ENCODE results near the gene MAPK12. TPM values are rescaled to one million over a fixed set of nuclear protein-coding genes. Genes with fewer than 3 reads are reported as not detected.

The MAPK12 gene
- total and polyA plus RNA-seq, 12 donors: 10.6 to 23.0 (median 16.1) TPM

DNA sequence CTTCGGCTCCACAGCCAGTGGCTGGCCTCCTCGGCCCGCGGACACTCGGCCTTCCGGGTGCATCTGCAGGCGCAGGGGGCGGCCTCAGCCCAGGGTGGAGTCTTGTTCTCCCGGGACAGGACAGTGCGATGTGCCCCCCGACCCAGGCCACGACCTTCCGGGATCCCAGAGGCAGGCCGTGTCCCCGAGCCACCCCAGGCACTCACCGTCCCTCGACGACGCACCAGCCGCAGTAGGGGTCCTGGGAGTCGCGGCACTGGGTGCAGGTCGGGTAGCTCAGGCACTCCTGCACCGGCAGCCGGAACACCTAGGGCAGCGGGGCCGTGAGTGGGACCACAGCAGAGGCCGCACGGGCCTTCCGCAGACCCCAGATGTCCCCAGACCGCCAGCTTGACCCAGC is 26.2 kb upstream of the MAPK12 start:
- no peak for DNase-seq
- H3K4me3 ChIP-seq: no peak overlapping the region
- no peaks in the 10 kb centered on the region for H3K9me3 ChIP-seq
- WGBS, 2 donors: 94 to 96% methylated on average over 29 to 31 of the region's 31 CpGs
- TF ChIP-seq, protein P1, sequence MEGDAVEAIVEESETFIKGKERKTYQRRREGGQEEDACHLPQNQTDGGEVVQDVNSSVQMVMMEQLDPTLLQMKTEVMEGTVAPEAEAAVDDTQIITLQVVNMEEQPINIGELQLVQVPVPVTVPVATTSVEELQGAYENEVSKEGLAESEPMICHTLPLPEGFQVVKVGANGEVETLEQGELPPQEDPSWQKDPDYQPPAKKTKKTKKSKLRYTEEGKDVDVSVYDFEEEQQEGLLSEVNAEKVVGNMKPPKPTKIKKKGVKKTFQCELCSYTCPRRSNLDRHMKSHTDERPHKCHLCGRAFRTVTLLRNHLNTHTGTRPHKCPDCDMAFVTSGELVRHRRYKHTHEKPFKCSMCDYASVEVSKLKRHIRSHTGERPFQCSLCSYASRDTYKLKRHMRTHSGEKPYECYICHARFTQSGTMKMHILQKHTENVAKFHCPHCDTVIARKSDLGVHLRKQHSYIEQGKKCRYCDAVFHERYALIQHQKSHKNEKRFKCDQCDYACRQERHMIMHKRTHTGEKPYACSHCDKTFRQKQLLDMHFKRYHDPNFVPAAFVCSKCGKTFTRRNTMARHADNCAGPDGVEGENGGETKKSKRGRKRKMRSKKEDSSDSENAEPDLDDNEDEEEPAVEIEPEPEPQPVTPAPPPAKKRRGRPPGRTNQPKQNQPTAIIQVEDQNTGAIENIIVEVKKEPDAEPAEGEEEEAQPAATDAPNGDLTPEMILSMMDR (IDR thresholded peaks at IDR 0.05): no peak
- peaks cover 3 to 11% (median 5%) of the 10 kb centered on the region in 9 donors for H3K4me1 ChIP-seq
- no peaks in the 10 kb centered on the region for H3K27me3 ChIP-seq
- intact Hi-C loops (cut with DNase I): loop anchor here in 1 of 10 donors (5.0 kb wide), 1 partner anchor 35 kb away; no protein-coding TSS in a partner anchor
- H3K27ac ChIP-seq: no peak overlapping the region
- peaks cover 4 to 91% (median 56%) of the 10 kb centered on the region in 9 donors for H3K36me3 ChIP-seq
- ATAC-seq: no peak

DNA sequence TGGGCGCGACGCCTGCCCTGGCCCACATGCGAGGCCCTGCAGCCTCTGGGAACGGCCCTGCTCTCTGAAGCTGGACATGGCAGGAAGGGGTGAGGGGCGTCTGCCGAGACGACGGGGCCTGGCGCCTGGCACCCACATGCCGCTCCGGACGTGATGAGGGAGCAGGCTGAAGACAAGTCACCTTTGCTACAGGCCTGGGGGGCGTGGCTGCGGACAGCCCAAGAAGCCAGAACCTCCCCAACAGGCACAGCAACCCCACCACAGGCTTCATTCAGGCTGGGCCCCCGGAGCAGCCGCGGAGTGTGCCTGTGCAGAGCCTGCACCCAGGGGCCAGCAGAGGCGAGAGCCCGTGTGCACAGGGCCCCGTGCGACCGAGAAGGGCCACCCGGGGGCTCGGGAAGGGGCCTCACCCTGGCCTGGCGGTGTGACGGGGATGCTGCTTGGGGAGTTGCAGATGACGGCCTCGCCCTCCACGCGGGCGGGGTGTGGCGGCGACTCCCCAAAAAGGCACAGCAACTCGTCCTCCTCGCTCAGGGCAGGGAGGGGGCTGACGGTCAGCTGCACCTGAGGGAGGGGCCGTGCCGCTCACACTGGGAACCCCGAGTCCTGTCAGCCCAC is 25.3 kb upstream of the MAPK12 start:
- Histone ChIP-seq H3K27me3 (no peaks in the 10 kb centered on the region), H3K4me3 (no peak overlapping the region), H3K27ac (no peak overlapping the region), H3K9me3 (no peaks in the 10 kb centered on the region), H3K4me1 (peaks cover 0 to 12% (median 0%) of the 10 kb centered on the region in 9 donors), H3K36me3 (peaks cover 7 to 94% (median 62%) of the 10 kb centered on the region in 9 donors)
- WGBS, 2 donors: 92 to 93% methylated on average over 40 of the region's 40 CpGs
- no peak for DNase-seq
- intact Hi-C loops (cut with DNase I): loop anchor here in 1 of 10 donors (5.0 kb wide), 1 partner anchor 35 kb away; no protein-coding TSS in a partner anchor
- TF ChIP-seq, protein P1 (IDR thresholded peaks at IDR 0.05): no peak
- no peak for ATAC-seq

DNA sequence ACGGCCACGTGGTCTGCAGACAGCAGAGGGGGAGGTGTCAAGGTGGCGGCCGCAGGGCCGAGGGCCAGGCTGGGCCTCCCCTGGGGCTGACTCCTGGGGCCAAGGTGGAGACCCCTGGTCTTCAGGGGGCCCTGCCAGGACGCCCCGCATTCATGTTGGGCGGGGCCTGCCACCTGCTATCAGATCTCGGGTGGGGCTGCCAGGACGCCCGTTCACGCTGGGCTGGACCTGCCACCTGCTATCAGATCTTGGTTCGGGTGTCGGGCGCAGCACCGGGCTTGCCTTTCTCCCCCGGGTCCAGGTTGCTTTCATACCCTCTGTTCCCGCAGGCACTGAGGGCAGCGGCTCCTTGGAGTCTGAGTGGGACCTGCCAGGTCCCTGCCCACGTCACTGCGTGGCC is 24.8 kb upstream of the MAPK12 start:
- peaks cover 0 to 15% (median 0%) of the 10 kb centered on the region in 9 donors for H3K4me1 ChIP-seq
- intact Hi-C loops (cut with DNase I): loop anchor here in 1 of 10 donors (5.0 kb wide), 1 partner anchor 36 kb away; no protein-coding TSS in a partner anchor
- no peak for ATAC-seq
- H3K9me3 ChIP-seq: no peaks in the 10 kb centered on the region
- TF ChIP-seq, protein P1 (IDR thresholded peaks at IDR 0.05): no peak
- H3K27ac ChIP-seq: no peak overlapping the region
- peaks cover 7 to 95% (median 67%) of the 10 kb centered on the region in 9 donors for H3K36me3 ChIP-seq
- WGBS, 2 donors: 90 to 91% methylated on average over 21 of the region's 21 CpGs
- H3K27me3 ChIP-seq: no peaks in the 10 kb centered on the region
- no peak for DNase-seq
- H3K4me3 ChIP-seq: no peak overlapping the region

GRCh38 chr22:50285568-50286229 is 24.2 kb upstream of the MAPK12 start:
- intact Hi-C loops (cut with DNase I): loop anchor here in 1 of 10 donors (5.0 kb wide), 1 partner anchor 37 kb away; no protein-coding TSS in a partner anchor
- Histone ChIP-seq H3K36me3 (peaks cover 7 to 95% (median 73%) of the 10 kb centered on the region in 9 donors), H3K27me3 (no peaks in the 10 kb centered on the region), H3K4me3 (no peak overlapping the region), H3K9me3 (no peaks in the 10 kb centered on the region), H3K27ac (no peak overlapping the region), H3K4me1 (peaks cover 0 to 15% (median 0%) of the 10 kb centered on the region in 9 donors)
- no peak for ATAC-seq
- TF ChIP-seq, protein P1 (IDR thresholded peaks at IDR 0.05): no peak
- WGBS, 2 donors: 93 to 96% methylated on average over 27 to 30 of the region's 34 CpGs
- DNase-seq: no peak

All from heart right ventricle (tissue), 16 donors.